ENCODE results near the gene PRKACB.
"Not testable (repeated sequence)": the region's sequence is repeated elsewhere in the genome, so short reads cannot be mapped to it uniquely, and the experiment has no call there.

PRKACB gene

GRCh38 chr1:84143796-84144565, at the start of gene PRKACB:
Gene PRKACB (plus strand): TSS chr1:84144271. CDS start chr1:84144362, 91 bp downstream.
- DNase-seq, result no peak

GRCh38 chr1:84095308-84095707, 48.8 kb upstream of the PRKACB start:
- no peak for DNase-seq

GRCh38 chr1:84096176-84096575, 47.9 kb upstream of the PRKACB start:
- no peak for DNase-seq

- no peak for DNase-seq
Observed at GRCh38 chr1:84101204-84101603, 42.9 kb upstream of the PRKACB start.

- peak; percentile 41 for DNase-seq
Observed at GRCh38 chr1:84103197-84103992, 40.7 kb upstream of the PRKACB start.

- DNase-seq, result not testable (repeated sequence)
Observed at GRCh38 chr1:84107538-84107937, 36.5 kb upstream of the PRKACB start.

GRCh38 chr1:84107955-84108354, 36.1 kb upstream of the PRKACB start:
- no peak for DNase-seq

GRCh38 chr1:84108900-84109578, 35.0 kb upstream of the PRKACB start:
- no peak for DNase-seq

GRCh38 chr1:84110629-84111028, 33.4 kb upstream of the PRKACB start:
- no peak for DNase-seq

GRCh38 chr1:84116558-84116957, 27.5 kb upstream of the PRKACB start:
- DNase-seq, result no peak

GRCh38 chr1:84117868-84118267, 26.2 kb upstream of the PRKACB start:
- no peak for DNase-seq

GRCh38 chr1:84121360-84121759, 22.7 kb upstream of the PRKACB start:
- DNase-seq, result no peak

GRCh38 chr1:84122780-84123382, 21.2 kb upstream of the PRKACB start:
- no peak for DNase-seq

GRCh38 chr1:84133479-84133878, 10.6 kb upstream of the PRKACB start:
- no peak for DNase-seq

GRCh38 chr1:84135341-84135740, 8.7 kb upstream of the PRKACB start:
- no peak for DNase-seq

- no peak for DNase-seq
Observed at GRCh38 chr1:84141182-84142003, 2.7 kb upstream of the PRKACB start.

GRCh38 chr1:84145068-84145467, 997 bp downstream of the PRKACB start:
- DNase-seq, result no peak

GRCh38 chr1:84146411-84147032, 2.5 kb downstream of the PRKACB start:
- DNase-seq, result no peak

GRCh38 chr1:84148758-84149157, 4.7 kb downstream of the PRKACB start:
- no peak for DNase-seq

GRCh38 chr1:84152649-84153056, 8.6 kb downstream of the PRKACB start:
- DNase-seq, result no peak

- no peak for DNase-seq
Observed at GRCh38 chr1:84155517-84155916, 11.4 kb downstream of the PRKACB start.

- no peak for DNase-seq
Observed at GRCh38 chr1:84156210-84156621, 12.1 kb downstream of the PRKACB start.

All from T1000 (cell line).